ENCODE results near the gene AHRR. TPM values are rescaled to one million over a fixed set of nuclear protein-coding genes. Genes with fewer than 3 reads are reported as not detected.

The AHRR gene
- total and polyA plus RNA-seq, 9 of the 15 experiments (the other 6 are each of a cell fraction or from before 2014, with no cell fraction given) = 0.06 to 1.6 (median 0.75) TPM; not detected in 1

GRCh38 chr5:383066-383465, 61.6 kb downstream of the AHRR start:
- intact Hi-C loops (cut with micrococcal nuclease) (no loop called here), in situ Hi-C loops (cut with MboI) (no loop called here)
- no peak overlapping the region for H3K4me3 ChIP-seq
- ChIA-PET CTCF (ENCODE audit: low intra/inter-chr PET ratio) (no interaction called here), POLR2A (interaction anchor here (0.7 kb wide), 1 partner anchor 47 kb away, joined by 3 read pairs; no protein-coding TSS in a partner anchor)
- H3K4me1 ChIP-seq (replicated peaks in 1 of 2; ENCODE audit: control insufficient read depth in 2 of 2, insufficient read depth in 2 of 2, low read length in 2 of 2) = no peaks in the 10 kb centered on the region
- no peaks in the 10 kb centered on the region for H3K9me1 ChIP-seq (ENCODE audit: control insufficient read depth, insufficient read depth, low read length)
- no peaks in the 10 kb centered on the region for H3K36me3 ChIP-seq (ENCODE audit: control insufficient read depth, insufficient read depth, low read length)
- H3K27ac ChIP-seq (ENCODE audit: extremely low read depth, low read depth, low read length) = no peak overlapping the region
- no peaks in the 10 kb centered on the region for H3K79me2 ChIP-seq (ENCODE audit: control insufficient read depth, insufficient read depth, low read length)
- H2AFZ ChIP-seq (ENCODE audit: low read depth, low read length) = no peak overlapping the region
- H3K4me2 ChIP-seq (ENCODE audit: insufficient read depth, low read length) = no peak overlapping the region
- H4K20me1 ChIP-seq (replicated peaks; ENCODE audit: control insufficient read depth, insufficient read depth, low read length) = 0 out of 2 replicates have a peak, but pooled peaks cover 3% of the 10 kb centered on the region
- no TSS peak for BruUV-seq (replicated peaks)
- no peak for ATAC-seq
- H3K27me3 ChIP-seq (ENCODE audit: control insufficient read depth in 2 of 2, insufficient read depth in 2 of 2, low read length in 2 of 2) = peaks cover 14 to 31% of the 10 kb centered on the region in 2 experiments; a peak in 4 of 5 replicates
- FAIRE-seq = no peak
- no peak for DNase-seq (ENCODE audit: extremely low read depth in 1 of 4, low spot score in 3 of 4)
- H3K9ac ChIP-seq (ENCODE audit: insufficient read depth in 1 of 2, low read depth in 2 of 2, low read length in 2 of 2) = no peak overlapping the region
- H3K9me3 ChIP-seq (replicated peaks; ENCODE audit: control insufficient read depth, insufficient read depth, low read depth, low read length) = 0 out of 2 replicates have a peak, but pooled peaks cover 2% of the 10 kb centered on the region
- TF ChIP-seq ZBTB2 (IDR thresholded peaks at IDR 0.05) = no peak
- no peak for TF ChIP-seq TARDBP (IDR thresholded peaks at IDR 0.05)
- TF ChIP-seq USF2 (CRISPR knock-in tag; IDR thresholded peaks at IDR 0.05) = no peak
- TF ChIP-seq HNRNPK (IDR thresholded peaks at IDR 0.05; ENCODE audit: low read depth, low read length, poor library complexity, severe bottlenecking) = no peak
- TF ChIP-seq NR2C1 (IDR thresholded peaks at IDR 0.05) = no peak
- TF ChIP-seq NR2C1 (tag; IDR thresholded peaks at IDR 0.05) = no peak
- no peak for TF ChIP-seq ZFP36 (IDR thresholded peaks at IDR 0.05; ENCODE audit: low read depth, low read length, partially characterized antibody)
- no peak for TF ChIP-seq HINFP (tag; conservative IDR thresholded peaks at IDR 0.05; ENCODE audit: low read depth)
- TF ChIP-seq RERE (CRISPR knock-in tag; IDR thresholded peaks at IDR 0.05; ENCODE audit: borderline replicate concordance) = no peak
- TF ChIP-seq HMGN3 (IDR thresholded peaks at IDR 0.05; ENCODE audit: borderline replicate concordance, extremely low read depth, insufficient read length, low read depth, low read length) = no peak
